Body of pancreas (tissue), 4 donors: Measurements from ENCODE around the gene PIWIL4. TPM values are rescaled to one million over a fixed set of nuclear protein-coding genes. Genes with fewer than 3 reads are reported as not detected.

ENCODE experiments used
- ATAC-seq: fragments of 150-250 bp; one replicate; pipeline ENCODE4 v1.9.1; 2016
- DNase-seq, 4 donors: peaks; one replicate each; pipeline ENCODE4 v3.0.0-alpha.2; 2019
- H3K27ac ChIP-seq, 4 donors: fragments of 200-600 bp; sonication (generic); 1 replicate in 3 of 4; 2 replicates in 1 of 4; pipeline versions ENCODE4 v1.5.1 to v1.6.1; 2016 to 2019; ENCODE audit warnings: mild to moderate bottlenecking in 1 of 4, mixed read lengths in 1 of 4, moderate library complexity in 1 of 4
- H3K27me3 ChIP-seq, 2 donors: fragments of 200-600 bp; sonication (generic); one replicate each; pipeline ENCODE4 v1.6.0; 2016; ENCODE audit warnings: mild to moderate bottlenecking in 1 of 2
- H3K36me3 ChIP-seq, 2 donors: fragments of 200-600 bp; sonication (generic); replicated peaks in 1 of 2; 2 replicates each; pipeline ENCODE4 v1.5.1; 2016; ENCODE audit warnings: low read depth in 2 of 2; ENCODE audit not compliant: insufficient read depth in 1 of 2
- H3K4me1 ChIP-seq: fragments of 200-600 bp; sonication (generic); one replicate; pipeline ENCODE4 v1.6.0; 2016
- H3K4me3 ChIP-seq, 2 donors: fragments of 200-600 bp; sonication (generic); 1 replicate in 1 of 2; 2 replicates in 1 of 2; pipeline ENCODE4 v1.5.1; 2016 to 2019
- H3K9me3 ChIP-seq, 3 donors: fragments of 200-600 bp; sonication (generic); 1 replicate in 2 of 3; 2 replicates in 1 of 3; pipeline ENCODE4 v1.5.1; 2016
- POLR2A ChIP-seq, 3 donors: fragments of 450-650 bp; IDR thresholded peaks; one replicate each; pipeline ENCODE4 v1.6.1; 2016; ENCODE audit warnings: antibody characterized with exemption in 3 of 3, mild to moderate bottlenecking in 2 of 3
- WGBS, 2 donors: methylation state at CpG; one replicate each; pipeline ENCODE4 v1.1.5; 2017; 5-methylcytosine and 5-hydroxymethylcytosine counted together
- intact Hi-C: fragments of 100-400 bp; cut with DNase I; formaldehyde crosslinking; loops from one replicate; pipeline ENCODE4 v1.15.1; 2023
- total RNA-seq, 2 donors: library from RNA; depleted of rRNA; stranded (reverse); fragments of >200 nt; gene quantifications; one replicate each; pipeline ENCODE4 v1.1.0, GENCODE V29; 2016
- TF ChIP-seq, protein P1 (sequence below), 7 experiments: fragments of 450-650 bp in 4 of 7; fragments of 200-600 bp in 3 of 7; sonication (generic) in 3 of 7; IDR thresholded peaks; one replicate each; pipeline ENCODE4 v1.5.1; 2016 to 2019; ENCODE audit warnings: antibody characterized with exemption in 7 of 7

Gene PIWIL4
- total RNA-seq, 2 donors from 2014 or later: 6.5 to 13.2 TPM

DNA sequence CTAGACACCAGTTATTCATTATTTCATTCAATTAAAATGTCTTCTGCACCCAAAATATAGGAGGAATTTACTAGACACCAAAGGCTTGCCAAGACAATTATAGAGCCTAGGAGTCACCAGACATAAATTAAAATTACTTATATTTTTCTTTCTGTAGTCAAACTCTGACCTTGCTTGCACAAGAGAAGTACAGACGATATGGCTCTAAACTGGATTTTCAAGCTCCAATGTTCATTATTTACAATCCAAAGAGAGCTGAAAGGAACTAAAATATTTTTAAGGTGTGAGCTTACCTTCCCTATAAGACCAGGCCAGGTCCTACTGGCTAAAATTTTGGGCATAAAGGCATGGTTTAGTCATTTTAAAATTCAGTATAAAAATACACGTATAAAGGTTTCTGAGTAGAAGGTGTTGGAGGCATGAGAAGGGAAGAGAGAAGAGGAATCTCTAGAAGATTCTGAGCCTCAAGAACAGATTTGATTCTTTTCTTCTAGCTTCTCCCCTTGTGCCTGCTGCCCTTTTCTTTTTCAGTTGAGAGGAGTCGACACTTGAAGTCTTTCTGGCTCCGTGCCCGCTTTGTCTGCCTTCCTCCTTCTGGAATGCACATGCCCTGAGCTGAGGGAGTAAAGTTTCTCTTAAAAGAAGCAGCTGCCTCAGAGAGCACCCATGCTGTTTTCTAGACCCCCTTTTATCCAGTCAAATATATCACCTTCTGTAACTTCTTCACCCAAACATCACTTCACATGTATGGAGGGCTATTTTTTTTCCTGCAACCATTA, 41.4 kb upstream of the PIWIL4 start:
- intact Hi-C loops: no loop called here
- H3K27ac ChIP-seq: no peak overlapping the region
- DNase-seq (peak; percentile 46 to 78 (median 66)), ATAC-seq (no peak)
- H3K4me3 ChIP-seq: no peak overlapping the region
- no peaks in the 10 kb centered on the region for H3K36me3 ChIP-seq
- peaks cover 6% of the 10 kb centered on the region for H3K4me1 ChIP-seq
- no peaks in the 10 kb centered on the region for H3K9me3 ChIP-seq
- no peak for TF ChIP-seq POLR2A (IDR thresholded peaks at IDR 0.05)
- TF ChIP-seq, protein P1, sequence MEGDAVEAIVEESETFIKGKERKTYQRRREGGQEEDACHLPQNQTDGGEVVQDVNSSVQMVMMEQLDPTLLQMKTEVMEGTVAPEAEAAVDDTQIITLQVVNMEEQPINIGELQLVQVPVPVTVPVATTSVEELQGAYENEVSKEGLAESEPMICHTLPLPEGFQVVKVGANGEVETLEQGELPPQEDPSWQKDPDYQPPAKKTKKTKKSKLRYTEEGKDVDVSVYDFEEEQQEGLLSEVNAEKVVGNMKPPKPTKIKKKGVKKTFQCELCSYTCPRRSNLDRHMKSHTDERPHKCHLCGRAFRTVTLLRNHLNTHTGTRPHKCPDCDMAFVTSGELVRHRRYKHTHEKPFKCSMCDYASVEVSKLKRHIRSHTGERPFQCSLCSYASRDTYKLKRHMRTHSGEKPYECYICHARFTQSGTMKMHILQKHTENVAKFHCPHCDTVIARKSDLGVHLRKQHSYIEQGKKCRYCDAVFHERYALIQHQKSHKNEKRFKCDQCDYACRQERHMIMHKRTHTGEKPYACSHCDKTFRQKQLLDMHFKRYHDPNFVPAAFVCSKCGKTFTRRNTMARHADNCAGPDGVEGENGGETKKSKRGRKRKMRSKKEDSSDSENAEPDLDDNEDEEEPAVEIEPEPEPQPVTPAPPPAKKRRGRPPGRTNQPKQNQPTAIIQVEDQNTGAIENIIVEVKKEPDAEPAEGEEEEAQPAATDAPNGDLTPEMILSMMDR (IDR thresholded peaks at IDR 0.05): no peak
- H3K27me3 ChIP-seq: no peaks in the 10 kb centered on the region
- WGBS, 2 donors: 29 to 37% methylated on average over 5 of the region's 5 CpGs

DNA sequence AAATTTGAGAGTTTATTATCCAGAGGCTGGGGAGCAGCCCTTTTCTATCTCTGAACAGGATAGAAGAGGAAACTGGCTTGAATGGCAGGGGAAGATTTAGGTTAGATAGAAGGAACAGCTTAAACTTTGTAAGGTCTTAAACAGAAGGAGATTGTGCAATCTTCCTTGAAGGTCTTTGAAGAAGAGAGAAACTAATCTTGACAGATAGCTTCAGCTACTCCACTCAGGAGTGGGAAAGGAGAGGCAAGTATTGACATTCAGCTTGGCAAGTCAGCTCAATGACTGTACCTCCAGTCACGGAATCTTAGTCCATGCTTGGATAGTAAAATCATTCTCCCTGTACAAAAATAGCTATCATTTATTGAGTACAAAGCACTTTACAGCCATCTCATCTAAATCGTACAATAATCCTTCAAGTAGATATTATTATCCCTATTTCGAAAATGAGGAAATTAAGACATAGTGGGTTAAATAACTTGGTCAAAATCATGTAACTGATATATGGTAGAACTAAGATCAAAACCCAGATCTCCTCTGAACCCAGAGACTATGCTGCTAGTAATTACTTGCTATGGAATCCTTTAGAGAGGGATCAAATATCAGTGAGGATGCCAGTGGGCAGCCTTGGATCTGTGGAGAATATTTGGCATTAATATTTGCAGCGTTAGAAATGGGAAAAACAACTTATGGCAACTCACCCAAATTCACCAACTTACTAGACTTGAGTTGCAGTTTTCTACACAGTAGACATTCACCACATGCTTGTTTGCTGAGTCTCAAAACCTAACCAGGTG, 40.3 kb upstream of the PIWIL4 start:
- ATAC-seq (no peak), DNase-seq (no peak)
- TF ChIP-seq, protein P1 (IDR thresholded peaks at IDR 0.05): no peak
- TF ChIP-seq POLR2A (IDR thresholded peaks at IDR 0.05): no peak
- Histone ChIP-seq H3K4me1 (peaks cover 6% of the 10 kb centered on the region), H3K27me3 (no peaks in the 10 kb centered on the region), H3K36me3 (no peaks in the 10 kb centered on the region), H3K9me3 (no peaks in the 10 kb centered on the region), H3K27ac (no peak overlapping the region), H3K4me3 (no peak overlapping the region)
- 62 to 77% methylated on average over 4 of the region's 4 CpGs for WGBS, 2 donors
- intact Hi-C loops: no loop called here

DNA sequence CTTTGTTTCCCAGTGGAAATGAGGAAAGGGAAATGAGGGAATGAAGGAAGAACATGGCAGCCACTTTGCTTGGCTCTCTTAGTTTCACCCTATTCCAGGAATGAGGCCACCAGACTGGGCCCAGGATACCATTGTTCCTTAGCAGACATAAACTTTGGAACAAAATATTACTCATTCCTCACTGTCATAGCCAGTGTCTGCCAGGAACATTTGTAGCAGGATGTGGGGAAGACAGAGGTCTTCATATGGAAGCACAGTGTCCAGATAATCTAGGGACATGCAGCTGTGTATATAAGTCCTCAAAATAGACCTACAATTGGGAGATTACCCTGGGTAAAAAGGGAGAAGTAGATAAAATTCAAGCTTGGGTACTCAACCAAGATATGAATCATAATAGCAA, 38.6 kb upstream of the PIWIL4 start:
- no peak overlapping the region for H3K27ac ChIP-seq
- TF ChIP-seq, protein P1 (IDR thresholded peaks at IDR 0.05): no peak
- TF ChIP-seq POLR2A (IDR thresholded peaks at IDR 0.05): no peak
- DNase-seq: no peak
- peaks cover 6% of the 10 kb centered on the region for H3K4me1 ChIP-seq
- intact Hi-C loops: no loop called here
- H3K27me3 ChIP-seq: no peaks in the 10 kb centered on the region
- no peaks in the 10 kb centered on the region for H3K9me3 ChIP-seq
- H3K4me3 ChIP-seq: no peak overlapping the region
- no peaks in the 10 kb centered on the region for H3K36me3 ChIP-seq
- no peak for ATAC-seq

DNA sequence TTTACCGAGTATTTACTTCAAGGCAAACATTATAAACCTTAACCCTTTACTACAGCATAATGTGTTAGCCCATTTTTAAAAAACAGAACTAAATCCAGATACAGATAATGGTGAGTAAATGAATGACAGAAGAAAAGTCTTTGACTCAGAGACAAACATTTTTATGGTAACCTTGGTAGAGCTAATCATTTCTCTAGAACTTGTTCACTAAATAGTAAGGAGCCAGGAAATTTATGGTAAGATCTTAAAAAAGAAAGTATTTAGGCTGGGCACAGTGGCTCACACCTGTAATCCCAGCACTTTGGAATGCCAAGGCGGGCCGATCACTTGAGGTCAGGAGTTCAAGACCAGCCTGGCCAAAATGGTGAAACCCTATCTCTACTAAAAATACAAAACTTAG, 35.0 kb upstream of the PIWIL4 start:
- H3K36me3 ChIP-seq: no peaks in the 10 kb centered on the region
- H3K27ac ChIP-seq: no peak overlapping the region
- H3K9me3 ChIP-seq: no peaks in the 10 kb centered on the region
- ATAC-seq (no peak), DNase-seq (no peak)
- peaks cover 7% of the 10 kb centered on the region for H3K4me1 ChIP-seq
- intact Hi-C loops: no loop called here
- TF ChIP-seq, protein P1 (IDR thresholded peaks at IDR 0.05): no peak
- no peak for TF ChIP-seq POLR2A (IDR thresholded peaks at IDR 0.05)
- WGBS, 2 donors: 87% methylated on average over 3 of the region's 3 CpGs
- H3K27me3 ChIP-seq: no peaks in the 10 kb centered on the region
- H3K4me3 ChIP-seq: no peak overlapping the region
